ENCODE measurements around the gene ABCF3. TPM values are rescaled to one million over a fixed set of nuclear protein-coding genes. Genes with fewer than 3 reads are reported as not detected.

ABCF3 gene
- total RNA-seq (10 to 100 TPM; 63.3 to 69.9 TPM), polyA plus RNA-seq (ENCODE audit: insufficient read length in 6 of 6) (10 to 100 TPM; 57.6 to 75.2 (median 67.8) TPM)
- long read RNA-seq, donor 1, transcript ABCF3-203 (21 exons, 2,624 nt) = major isoform, 5 of 19 reads
- long read RNA-seq, donor 1, partial matches to known transcripts = 11 of 19 reads
- long read RNA-seq, donor 1, other reads (novel, unspliced or antisense) = 0 of 19 reads
- long read RNA-seq, donor 2, partial matches to known transcripts = 11 of 17 reads
- long read RNA-seq, donor 2, other reads (novel, unspliced or antisense) = 0 of 17 reads
- long read RNA-seq, donor 3, partial matches to known transcripts = 13 of 17 reads
- long read RNA-seq, donor 3, other reads (novel, unspliced or antisense) = 0 of 17 reads
- long read RNA-seq, donor 4, transcript ABCF3-203 (21 exons, 2,624 nt) = major isoform, 13 of 17 reads
- long read RNA-seq, donor 4, partial matches to known transcripts = 1 of 17 reads
- long read RNA-seq, donor 4, other reads (novel, unspliced or antisense) = 3 of 17 reads
- long read RNA-seq, donor 5, partial matches to known transcripts = 0 of 3 reads
- long read RNA-seq, donor 5, other reads (novel, unspliced or antisense) = 0 of 3 reads
- long read RNA-seq, donor 6, partial matches to known transcripts = 9 of 12 reads
- long read RNA-seq, donor 6, other reads (novel, unspliced or antisense) = 0 of 12 reads
- long read RNA-seq, donor 7, partial matches to known transcripts = 0 of 5 reads
- long read RNA-seq, donor 7, other reads (novel, unspliced or antisense) = 0 of 5 reads
- long read RNA-seq, donor 8, partial matches to known transcripts = 15 of 21 reads
- long read RNA-seq, donor 8, other reads (novel, unspliced or antisense) = 0 of 21 reads
- long read RNA-seq, donor 9 = 0 reads
- long read RNA-seq, donor 10, transcript ABCF3-203 (21 exons, 2,624 nt) = major isoform, 7 of 16 reads
- long read RNA-seq, donor 10, partial matches to known transcripts = 5 of 16 reads
- long read RNA-seq, donor 10, other reads (novel, unspliced or antisense) = 4 of 16 reads
- long read RNA-seq, donor 11, transcript ABCF3-203 (21 exons, 2,624 nt) = major isoform, 6 of 36 reads
- long read RNA-seq, donor 11, partial matches to known transcripts = 23 of 36 reads
- long read RNA-seq, donor 11, other reads (novel, unspliced or antisense) = 0 of 36 reads
- long read RNA-seq, donor 12, partial matches to known transcripts = 0 of 7 reads
- long read RNA-seq, donor 12, other reads (novel, unspliced or antisense) = 0 of 7 reads

- TF ChIP-seq CTCF (IDR thresholded peaks at IDR 0.05) = no peak
- no peaks in the 10 kb centered on the region for H3K9me3 ChIP-seq
- DNase-seq = peak in 2 of 4 donors; percentile 36 to 86
- no peaks in the 10 kb centered on the region for H3K27me3 ChIP-seq
- peak within 1 kb of the TSS; percentile 82 to 89 for H3K4me3 ChIP-seq
- peak within 1 kb of the TSS; percentile 75 to 87 for H3K27ac ChIP-seq
- peaks cover 12 to 35% of the 10 kb centered on the region in 2 donors for H3K4me1 ChIP-seq
- H3K36me3 ChIP-seq = peaks cover 5 to 73% of the 10 kb centered on the region in 2 donors
- peak; percentile 35 for ATAC-seq
- intact Hi-C loops (cut with DNase I) = no loop called here
Observed at GRCh38 chr3:184186184-184186901, at the start of gene ABCF3. TSS of gene ABCF3 (plus strand) at chr3:184186199. CDS start at chr3:184186208, 9 bp downstream.

- H3K9me3 ChIP-seq = no peaks in the 10 kb centered on the region
- no peaks in the 10 kb centered on the region for H3K27me3 ChIP-seq
- intact Hi-C loops (cut with DNase I) = loop anchor here in 1 of 2 donors (10.0 kb wide), 1 partner anchor 94 kb away; no protein-coding TSS in a partner anchor
- TF ChIP-seq CTCF (IDR thresholded peaks at IDR 0.05) = no peak
- no peak for DNase-seq
- peaks cover 0 to 81% of the 10 kb centered on the region in 2 donors for H3K36me3 ChIP-seq
- ATAC-seq = no peak
- no peak overlapping the region for H3K4me3 ChIP-seq
- H3K4me1 ChIP-seq = peaks cover 9 to 22% of the 10 kb centered on the region in 2 donors
- no peak overlapping the region for H3K27ac ChIP-seq
Observed at GRCh38 chr3:184140436-184140835, 45.6 kb upstream of the ABCF3 start.

- ATAC-seq (no peak), DNase-seq (no peak)
- TF ChIP-seq CTCF (IDR thresholded peaks at IDR 0.05) = no peak
- Histone ChIP-seq H3K4me3 (no peak overlapping the region), H3K9me3 (no peaks in the 10 kb centered on the region), H3K4me1 (peaks cover 0 to 6% of the 10 kb centered on the region in 2 donors), H3K36me3 (peaks cover 0 to 95% of the 10 kb centered on the region in 2 donors), H3K27ac (no peak overlapping the region), H3K27me3 (no peaks in the 10 kb centered on the region)
- intact Hi-C loops (cut with DNase I) = loop anchor here in 1 of 2 donors (10.0 kb wide), 1 partner anchor 93 kb away; no protein-coding TSS in a partner anchor
Observed at GRCh38 chr3:184142199-184142598, 43.8 kb upstream of the ABCF3 start.

- H3K27me3 ChIP-seq = no peaks in the 10 kb centered on the region
- ATAC-seq (no peak), DNase-seq (no peak)
- peaks cover 0 to 85% of the 10 kb centered on the region in 2 donors for H3K36me3 ChIP-seq
- TF ChIP-seq CTCF (IDR thresholded peaks at IDR 0.05) = no peak
- H3K4me1 ChIP-seq = no peaks in the 10 kb centered on the region
- H3K4me3 ChIP-seq = no peak overlapping the region
- intact Hi-C loops (cut with DNase I) = loop anchor here in 1 of 2 donors (10.0 kb wide), 1 partner anchor 91 kb away; no protein-coding TSS in a partner anchor
- no peak overlapping the region for H3K27ac ChIP-seq
- H3K9me3 ChIP-seq = no peaks in the 10 kb centered on the region
Observed at GRCh38 chr3:184143327-184143726, 42.7 kb upstream of the ABCF3 start.
